ENCODE data around the gene PRRC2B. TPM values are rescaled to one million over a fixed set of nuclear protein-coding genes. Genes with fewer than 3 reads are reported as not detected.

The PRRC2B gene
- total and polyA plus RNA-seq, 10 donors = 23.3 to 235 (median 180) TPM

DNA sequence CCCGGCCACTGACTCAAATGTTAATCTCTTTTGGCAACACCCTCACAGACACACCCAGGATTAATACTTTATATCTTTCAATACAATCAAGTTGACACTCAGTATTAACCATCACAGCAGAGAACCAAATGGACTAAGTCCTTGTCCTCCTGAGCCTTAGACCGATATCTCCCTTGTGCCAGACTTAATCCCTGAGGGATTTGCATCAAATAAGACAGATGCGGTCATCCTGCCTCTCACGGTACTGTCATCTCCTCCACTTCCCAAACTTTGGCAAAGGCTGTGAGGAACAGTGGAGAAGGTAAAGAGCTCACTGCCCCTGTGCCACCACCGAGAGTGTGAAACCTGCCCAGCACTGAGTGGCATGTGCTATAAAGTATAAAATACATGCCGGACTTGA lies 6.5 kb upstream of the PRRC2B start:
- H3K27me3 ChIP-seq (replicated peaks in 1 of 7) = no peaks in the 10 kb centered on the region
- no peak overlapping the region for H3K4me3 ChIP-seq
- no peaks in the 10 kb centered on the region for H3K9me3 ChIP-seq
- H3K27ac ChIP-seq = no peak overlapping the region
- no peak for DNase-seq
- no peaks in the 10 kb centered on the region for H3K36me3 ChIP-seq
- WGBS, 5 donors = 69 to 92% (median 76%) methylated on average over 6 of the region's 6 CpGs
- H3K4me1 ChIP-seq = peaks cover 0 to 5% (median 0%) of the 10 kb centered on the region in 6 donors
- no peak for TF ChIP-seq POLR2AphosphoS5 (IDR thresholded peaks at IDR 0.05)
- TF ChIP-seq, protein P1, sequence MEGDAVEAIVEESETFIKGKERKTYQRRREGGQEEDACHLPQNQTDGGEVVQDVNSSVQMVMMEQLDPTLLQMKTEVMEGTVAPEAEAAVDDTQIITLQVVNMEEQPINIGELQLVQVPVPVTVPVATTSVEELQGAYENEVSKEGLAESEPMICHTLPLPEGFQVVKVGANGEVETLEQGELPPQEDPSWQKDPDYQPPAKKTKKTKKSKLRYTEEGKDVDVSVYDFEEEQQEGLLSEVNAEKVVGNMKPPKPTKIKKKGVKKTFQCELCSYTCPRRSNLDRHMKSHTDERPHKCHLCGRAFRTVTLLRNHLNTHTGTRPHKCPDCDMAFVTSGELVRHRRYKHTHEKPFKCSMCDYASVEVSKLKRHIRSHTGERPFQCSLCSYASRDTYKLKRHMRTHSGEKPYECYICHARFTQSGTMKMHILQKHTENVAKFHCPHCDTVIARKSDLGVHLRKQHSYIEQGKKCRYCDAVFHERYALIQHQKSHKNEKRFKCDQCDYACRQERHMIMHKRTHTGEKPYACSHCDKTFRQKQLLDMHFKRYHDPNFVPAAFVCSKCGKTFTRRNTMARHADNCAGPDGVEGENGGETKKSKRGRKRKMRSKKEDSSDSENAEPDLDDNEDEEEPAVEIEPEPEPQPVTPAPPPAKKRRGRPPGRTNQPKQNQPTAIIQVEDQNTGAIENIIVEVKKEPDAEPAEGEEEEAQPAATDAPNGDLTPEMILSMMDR (IDR thresholded peaks at IDR 0.05 in 8 of 11, conservative IDR thresholded peaks at IDR 0.05 in 3 of 11) = no peak
- TF ChIP-seq POLR2A (IDR thresholded peaks at IDR 0.05) = no peak
- intact Hi-C loops (cut with DNase I; ENCODE audit: low total_unique reads) = no loop called here

DNA sequence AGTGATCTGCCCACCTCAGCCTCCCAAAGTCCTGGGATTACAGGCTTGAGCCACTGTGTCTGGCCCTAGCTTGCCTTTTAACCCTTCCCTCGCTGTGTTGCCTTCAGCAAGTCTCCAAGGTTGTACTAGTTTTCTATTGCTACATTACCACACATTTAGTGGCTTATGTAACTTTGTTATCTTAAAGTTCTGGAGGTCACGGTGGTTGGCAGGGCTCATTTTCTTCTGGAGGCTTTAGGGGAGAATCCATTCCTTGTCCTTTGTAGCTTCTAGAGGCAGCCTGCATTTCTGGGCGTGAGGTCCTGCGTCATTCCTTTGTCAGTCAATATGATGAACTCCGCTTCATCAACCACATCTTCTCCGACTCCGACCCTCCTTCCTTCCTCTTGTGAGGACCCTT lies 2.9 kb upstream of the PRRC2B start:
- TF ChIP-seq POLR2A (IDR thresholded peaks at IDR 0.05) = no peak
- TF ChIP-seq, protein P1 (IDR thresholded peaks at IDR 0.05 in 8 of 11, conservative IDR thresholded peaks at IDR 0.05 in 3 of 11) = no peak
- TF ChIP-seq POLR2AphosphoS5 (IDR thresholded peaks at IDR 0.05) = no peak

DNA sequence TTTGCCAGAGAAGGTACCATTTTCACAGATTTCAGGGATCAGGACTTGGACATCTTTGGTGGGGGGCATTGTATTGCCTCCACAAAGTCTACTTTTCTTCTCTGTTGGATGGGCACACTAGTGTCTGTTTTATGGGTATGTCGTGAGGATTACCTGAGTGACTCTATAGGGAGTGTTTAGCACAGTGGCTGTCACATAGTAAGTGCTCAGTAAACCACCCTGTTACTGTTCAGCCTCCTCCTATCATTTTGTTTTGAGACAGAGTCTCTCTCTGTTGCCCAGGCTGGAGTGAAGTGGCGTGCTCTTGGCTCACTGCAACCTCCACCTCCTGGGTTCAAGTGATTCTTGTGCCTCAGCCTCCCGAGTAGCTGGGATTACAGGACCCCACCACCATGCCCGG lies 2.4 kb upstream of the PRRC2B start:
- no peak for DNase-seq
- Histone ChIP-seq H3K4me3 (no peak overlapping the region), H3K27me3 (replicated peaks in 1 of 7) (no peaks in the 10 kb centered on the region), H3K9me3 (no peaks in the 10 kb centered on the region), H3K4me1 (peaks cover 16 to 31% (median 25%) of the 10 kb centered on the region in 6 donors), H3K27ac (no peak overlapping the region), H3K36me3 (no peaks in the 10 kb centered on the region)
- TF ChIP-seq, protein P1 (IDR thresholded peaks at IDR 0.05 in 8 of 11, conservative IDR thresholded peaks at IDR 0.05 in 3 of 11) = no peak
- TF ChIP-seq POLR2AphosphoS5 (IDR thresholded peaks at IDR 0.05) = no peak
- TF ChIP-seq POLR2A (IDR thresholded peaks at IDR 0.05) = no peak
- WGBS, 5 donors = 89 to 96% (median 92%) methylated on average over 4 of the region's 4 CpGs
- intact Hi-C loops (cut with DNase I; ENCODE audit: low total_unique reads) = no loop called here

More for the DNA sequence above, 2.9 kb upstream of the PRRC2B start:
- intact Hi-C loops (cut with DNase I; ENCODE audit: low total_unique reads) = no loop called here
- 76 to 93% (median 82%) methylated on average over 7 of the region's 7 CpGs for whole genome bisulfite sequencing, 5 donors
- no peaks in the 10 kb centered on the region for H3K9me3 ChIP-seq
- H3K4me3 ChIP-seq = no peak overlapping the region
- no peak overlapping the region for H3K27ac ChIP-seq
- H3K36me3 ChIP-seq = no peaks in the 10 kb centered on the region
- no peaks in the 10 kb centered on the region for H3K27me3 ChIP-seq (replicated peaks in 1 of 7)
- no peak for DNase-seq
- H3K4me1 ChIP-seq = peaks cover 11 to 26% (median 20%) of the 10 kb centered on the region in 6 donors

DNA sequence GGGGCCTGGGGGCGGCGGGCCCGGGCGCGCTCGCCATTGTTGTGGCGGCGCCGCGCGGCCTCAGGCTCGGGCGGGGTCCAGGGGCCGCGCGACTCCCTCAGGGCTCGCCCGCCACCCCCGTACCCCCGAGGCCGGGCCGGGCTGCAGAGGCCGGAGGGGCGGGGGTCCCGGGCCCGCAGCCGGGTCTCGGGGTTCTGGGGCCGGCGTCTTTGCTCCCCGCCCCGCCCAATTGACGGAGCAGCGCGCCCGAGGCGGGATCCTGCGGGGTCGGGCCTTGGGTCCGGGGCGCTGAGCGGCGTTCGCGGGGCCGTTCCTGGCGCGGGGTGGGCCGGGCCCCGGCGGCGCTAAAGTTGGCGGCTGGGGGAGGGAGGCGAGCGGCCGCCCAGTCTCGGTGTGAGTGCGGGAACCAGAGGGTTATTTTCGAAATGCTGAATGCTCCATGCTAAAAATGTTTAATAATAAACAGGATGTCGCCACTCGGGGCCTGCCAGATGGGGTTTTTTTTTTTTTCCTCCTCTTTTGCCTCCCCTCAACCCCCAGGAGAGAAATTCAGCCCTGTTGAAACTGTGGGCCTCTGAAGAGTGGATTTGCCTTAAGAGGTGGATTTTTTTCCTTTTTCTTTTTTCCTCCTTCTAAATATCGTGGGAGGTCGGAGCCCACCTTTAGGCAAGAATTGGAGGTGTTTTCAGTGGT lies 724 bp downstream of the PRRC2B start:
- H3K4me3 ChIP-seq = peak overlapping the region; percentile 42 to 94 (median 70)
- H3K9me3 ChIP-seq = no peaks in the 10 kb centered on the region
- H3K27me3 ChIP-seq (replicated peaks in 1 of 7) = no peaks in the 10 kb centered on the region
- TF ChIP-seq POLR2AphosphoS5 (IDR thresholded peaks at IDR 0.05) (peak in 2 of 3 donors; percentile 46 to 58), POLR2A (IDR thresholded peaks at IDR 0.05) (no peak)
- TF ChIP-seq, protein P1 (IDR thresholded peaks at IDR 0.05 in 8 of 11, conservative IDR thresholded peaks at IDR 0.05 in 3 of 11) = no peak
- H3K36me3 ChIP-seq = no peaks in the 10 kb centered on the region
- H3K27ac ChIP-seq = peak overlapping the region; percentile 89 to 99 (median 97)
- WGBS, 5 donors = 0 to 1% (median 0%) methylated on average over 18 to 63 of the region's 63 CpGs
- intact Hi-C loops (cut with DNase I; ENCODE audit: low total_unique reads) = no loop called here
- H3K4me1 ChIP-seq = peaks cover 43 to 62% (median 55%) of the 10 kb centered on the region in 6 donors
- DNase-seq = peak; percentile 89

All from spleen (tissue), 11 donors.